Endothelial cell of umbilical vein (primary cell): Measurements from ENCODE around the gene OVOL3. TPM values are rescaled to one million over a fixed set of nuclear protein-coding genes. Genes with fewer than 3 reads are reported as not detected.

Source experiments
- BruUV-seq: library from RNA; stranded (reverse); fragments of 400-500 nt; replicated peaks from 2 replicates; lab custom pipeline; 2021; lab: Mats Ljungman, UMichigan
- CTCF ChIA-PET: fragments of 300-600, 350-600 bp; sonication (Branson Sonifier 250); formaldehyde crosslinking; loops from one replicate; lab custom pipeline; 2021; ENCODE audit warnings: antibody characterized with exemption, inconsistent platforms; lab: Charles Lee
- POLR2A ChIA-PET: fragments of 300-600, 350-600 bp; sonication (Branson Sonifier 250); formaldehyde crosslinking; loops from one replicate; lab custom pipeline; 2021; ENCODE audit warnings: antibody characterized with exemption, inconsistent platforms; lab: Charles Lee
- DNase-seq: peaks from one replicate; pipeline ENCODE4 v3.0.0-alpha.2; 2011; ENCODE audit warnings: low read depth, low spot score
- FAIRE-seq: peaks from 2 replicates; lab custom pipeline; 2011; peaks lifted over from hg19 to GRCh38; lab: Jason Lieb, UNC
- H2AFZ ChIP-seq: 2 replicates; pipeline ENCODE4 v1.6.0; 2012; ENCODE audit warnings: low read depth, low read length, control low read depth, inconsistent platforms
- H3K27ac ChIP-seq: 2 replicates; pipeline ENCODE4 v1.5.1; 2011; ENCODE audit warnings: low read depth, mild to moderate bottlenecking, control low read depth, low read length, moderate library complexity; ENCODE audit not compliant: insufficient read depth
- H3K27me3 ChIP-seq, 2 experiments: 2 replicates each; pipeline versions ENCODE4 v1.6.0 to v1.6.1; 2011; ENCODE audit warnings: low read length in 2 of 2, mixed read lengths in 1 of 2; ENCODE audit not compliant: control insufficient read depth in 2 of 2, insufficient read depth in 2 of 2
- H3K36me3 ChIP-seq, 2 experiments: 2 replicates in 1 of 2; 3 replicates in 1 of 2; pipeline ENCODE4 v1.5.1; 2011; ENCODE audit warnings: low read length in 2 of 2, mild to moderate bottlenecking in 1 of 2, moderate library complexity in 1 of 2; ENCODE audit not compliant: control insufficient read depth in 2 of 2, insufficient read depth in 2 of 2; ENCODE audit errors: extremely low read depth in 1 of 2
- H3K4me1 ChIP-seq: 3 replicates; pipeline ENCODE4 v1.5.1; 2011; ENCODE audit warnings: mild to moderate bottlenecking, low read length; ENCODE audit not compliant: control insufficient read depth, insufficient read depth; ENCODE audit errors: extremely low read depth
- H3K4me2 ChIP-seq: 2 replicates; pipeline ENCODE4 v1.6.1; 2011; ENCODE audit warnings: low read length, control low read depth, mixed read lengths; ENCODE audit not compliant: insufficient read depth
- H3K4me3 ChIP-seq, 3 experiments: fragments of 200-600 bp in 1 of 3; sonication (generic), shearing (Covaris generic) in 1 of 3; replicated peaks in 1 of 3; 2 replicates each; pipeline ENCODE4 v1.5.1; 2011 to 2016; ENCODE audit warnings: control low read depth in 3 of 3, low read length in 3 of 3, mild to moderate bottlenecking in 2 of 3, inconsistent platforms in 1 of 3, low read depth in 1 of 3, moderate library complexity in 1 of 3; ENCODE audit not compliant: insufficient read depth in 1 of 3
- H3K79me2 ChIP-seq: 2 replicates; pipeline ENCODE4 v1.6.0; 2012; ENCODE audit warnings: low read length, inconsistent platforms; ENCODE audit not compliant: control insufficient read depth, insufficient read depth
- H3K9ac ChIP-seq: replicated peaks from 2 replicates; pipeline ENCODE3; 2011; ENCODE audit warnings: low read length, control low read depth; ENCODE audit not compliant: insufficient read depth; ENCODE audit errors: extremely low read depth
- H3K9me1 ChIP-seq: replicated peaks from 3 replicates; pipeline ENCODE4 v1.6.0; 2011; ENCODE audit warnings: mild to moderate bottlenecking, low read length; ENCODE audit not compliant: control insufficient read depth, insufficient read depth; ENCODE audit errors: extremely low read depth
- H3K9me3 ChIP-seq: replicated peaks from 2 replicates; pipeline ENCODE4 v1.5.1; 2012; ENCODE audit warnings: low read length, inconsistent platforms; ENCODE audit not compliant: control insufficient read depth, insufficient read depth
- H4K20me1 ChIP-seq: replicated peaks from 2 replicates; pipeline ENCODE3; 2011; ENCODE audit warnings: mild to moderate bottlenecking, low read length; ENCODE audit not compliant: control insufficient read depth, insufficient read depth; ENCODE audit errors: extremely low read depth
- CTCF ChIP-seq, 2 donors: IDR thresholded peaks; 1 replicate in 1 of 2; 2 replicates in 1 of 2; pipeline ENCODE4 v1.5.1; 2011; ENCODE audit warnings: low read length in 2 of 2, mild to moderate bottlenecking in 2 of 2, moderate library complexity in 2 of 2, control low read depth in 1 of 2, inconsistent platforms in 1 of 2, low read depth in 1 of 2; ENCODE audit not compliant: insufficient read depth in 1 of 2; ENCODE audit errors: extremely low read depth in 1 of 2
- EZH2 ChIP-seq: IDR thresholded peaks from 2 replicates; pipeline ENCODE4 v1.6.1; 2012; ENCODE audit warnings: borderline replicate concordance, low read depth, mild to moderate bottlenecking, moderate library complexity, low read length, inconsistent platforms; ENCODE audit not compliant: severe bottlenecking
- FOS ChIP-seq: IDR thresholded peaks from 2 replicates; pipeline ENCODE4 v1.6.1; 2011; ENCODE audit warnings: mild to moderate bottlenecking, low read length, moderate library complexity, borderline replicate concordance; ENCODE audit not compliant: insufficient read depth
- GATA2 ChIP-seq: IDR thresholded peaks from 2 replicates; pipeline ENCODE4 v1.7.0; 2011; ENCODE audit warnings: low read depth, mild to moderate bottlenecking, moderate library complexity, mixed read lengths, low read length; ENCODE audit not compliant: insufficient read length, insufficient read depth
- JUN ChIP-seq: IDR thresholded peaks from 2 replicates; pipeline ENCODE4 v1.6.1; 2011; ENCODE audit warnings: borderline replicate concordance, low read depth; ENCODE audit not compliant: insufficient read length, insufficient read depth
- MYC ChIP-seq: IDR thresholded peaks from one replicate; pipeline ENCODE4 v1.6.1; 2011; ENCODE audit warnings: mild to moderate bottlenecking, low read depth, low read length
- POLR2A ChIP-seq: IDR thresholded peaks from 2 replicates; pipeline ENCODE4 v1.6.1; 2012; ENCODE audit warnings: low read depth, mild to moderate bottlenecking, control low read depth, low read length
- POLR2AphosphoS5 ChIP-seq: IDR thresholded peaks from 2 replicates; pipeline ENCODE4 v1.6.1; 2012; ENCODE audit warnings: low read depth, mild to moderate bottlenecking, control low read depth, low read length, moderate library complexity; ENCODE audit not compliant: insufficient read depth
- dilution Hi-C: fragments of 300-500 bp; cut with MboI; formaldehyde crosslinking; loops from one replicate; pipeline ENCODE4 v1.15.0; 2019; ENCODE audit warnings: low sequenced_read_pairs; ENCODE audit not compliant: extremely low pct_ligation_motif_present
- intact Hi-C: fragments of 100-400 bp; cut with micrococcal nuclease; formaldehyde crosslinking; loops from one replicate; pipeline ENCODE4 v1.10.0; 2022
- polyA plus RNA-seq, 4 experiments: library from polyadenylated mRNA; depleted of rRNA in 3 of 4; stranded (reverse) in 3 of 4; unstranded in 1 of 4; fragments of >200 nt; gene quantifications; 2 replicates each; pipeline versions ENCODE4 v1.2.1 to v1.2.3, GENCODE V29; 2011 to 2012; ENCODE audit warnings: missing spikeins in 1 of 4
- total RNA-seq: library from RNA; stranded (reverse); gene quantifications from 2 replicates; pipeline ENCODE4 v1.2.3, GENCODE V29; 2021
- TF ChIP-seq, protein P1 (sequence below): IDR thresholded peaks from 2 replicates; pipeline ENCODE4 v1.6.1; 2011; ENCODE audit not compliant: insufficient read depth, insufficient read length

OVOL3 gene
- total and polyA plus RNA-seq, 2 donors (not counting 3 experiments of a cell fraction or from before 2014, with no cell fraction given) = not detected

GRCh38 chr19:36121486-36122124 is 10.7 kb downstream of the OVOL3 start:
- FAIRE-seq (no peak), DNase-seq (no peak)
- Histone ChIP-seq H4K20me1 (no peaks in the 10 kb centered on the region), H3K36me3 (peaks cover 6 to 27% of the 10 kb centered on the region in 2 experiments), H3K9me3 (no peaks in the 10 kb centered on the region), H2AFZ (no peak overlapping the region), H3K27ac (no peak overlapping the region), H3K4me1 (no peaks in the 10 kb centered on the region), H3K4me3 (no peak overlapping the region), H3K9ac (no peak overlapping the region), H3K27me3 (no peaks in the 10 kb centered on the region), H3K9me1 (no peaks in the 10 kb centered on the region), H3K79me2 (peaks cover 3% of the 10 kb centered on the region), H3K4me2 (no peak overlapping the region)
- dilution Hi-C loops = no loop called here
- ChIA-PET POLR2A (no interaction called here), CTCF (no interaction called here)
- TF ChIP-seq POLR2A (no peak), JUN (no peak), POLR2AphosphoS5 (no peak), FOS (no peak), EZH2 (no peak), GATA2 (no peak), MYC (no peak), CTCF (IDR thresholded peaks at IDR 0.05; ENCODE audit: extremely low read depth in 1 of 2, insufficient read depth in 1 of 2, low read depth in 1 of 2, low read length in 2 of 2) (no peak)
- TF ChIP-seq, protein P1, sequence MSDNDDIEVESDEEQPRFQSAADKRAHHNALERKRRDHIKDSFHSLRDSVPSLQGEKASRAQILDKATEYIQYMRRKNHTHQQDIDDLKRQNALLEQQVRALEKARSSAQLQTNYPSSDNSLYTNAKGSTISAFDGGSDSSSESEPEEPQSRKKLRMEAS = no peak
- BruUV-seq = no TSS peak
- intact Hi-C loops = no loop called here
